Suprapubic skin (tissue), 4 donors: Measurements from ENCODE around the gene RNF223. TPM values are rescaled to one million over a fixed set of nuclear protein-coding genes. Genes with fewer than 3 reads are reported as not detected.

ENCODE experiments used
- DNase-seq, 2 donors: peaks; one replicate each; pipeline ENCODE4 v3.0.0-alpha.2; 2019; ENCODE audit warnings: low spot score in 2 of 2
- H3K27ac ChIP-seq: fragments of 200-600 bp; sonication (generic); one replicate; pipeline ENCODE4 v1.5.1; 2019
- H3K27me3 ChIP-seq: fragments of 200-600 bp; sonication (generic); one replicate; pipeline ENCODE4 v1.5.1; 2019
- H3K36me3 ChIP-seq: fragments of 200-600 bp; sonication (generic); one replicate; pipeline ENCODE4 v1.5.1; 2019
- H3K4me1 ChIP-seq: fragments of 200-600 bp; sonication (generic); one replicate; pipeline ENCODE4 v1.5.1; 2019
- H3K4me3 ChIP-seq: fragments of 200-600 bp; sonication (generic); one replicate; pipeline ENCODE4 v1.5.1; 2019; ENCODE audit warnings: mild to moderate bottlenecking
- H3K9me3 ChIP-seq: fragments of 200-600 bp; sonication (generic); one replicate; pipeline ENCODE4 v1.5.1; 2019
- CTCF ChIP-seq, 2 donors: fragments of 200-600 bp in 1 of 2; fragments of 450-650 bp in 1 of 2; sonication (generic) in 1 of 2; IDR thresholded peaks; one replicate each; pipeline ENCODE4 v1.5.1; 2016 to 2019; ENCODE audit warnings: antibody characterized with exemption in 2 of 2, mild to moderate bottlenecking in 1 of 2, moderate library complexity in 1 of 2
- EP300 ChIP-seq: sonication (generic); formaldehyde crosslinking; IDR thresholded peaks from one replicate; pipeline ENCODE4 v1.6.1; 2017; ENCODE audit warnings: antibody characterized with exemption
- POLR2A ChIP-seq, 2 donors: fragments of 450-650 bp; IDR thresholded peaks; one replicate each; pipeline ENCODE4 v1.6.1; 2017; ENCODE audit warnings: antibody characterized with exemption in 2 of 2, mild to moderate bottlenecking in 2 of 2, moderate library complexity in 2 of 2
- POLR2AphosphoS5 ChIP-seq, 3 donors: sonication (generic); formaldehyde crosslinking; IDR thresholded peaks; one replicate each; pipeline ENCODE4 v1.6.1; 2017; ENCODE audit warnings: antibody characterized with exemption in 3 of 3
- WGBS: methylation state at CpG from one replicate; pipeline ENCODE4 v1.1.5; 2018; 5-methylcytosine and 5-hydroxymethylcytosine counted together
- total RNA-seq, 4 donors: library from RNA; depleted of rRNA; stranded (reverse); fragments of >200 nt; gene quantifications; one replicate each; pipeline ENCODE4 v1.1.0, GENCODE V29; 2016

Gene RNF223
- total RNA-seq, 4 donors from 2014 or later, result 1.8 to 4.9 (median 4.8) TPM

- DNase-seq, result no peak
- H3K36me3 ChIP-seq, result peaks cover 45% of the 10 kb centered on the region
- peaks cover 24% of the 10 kb centered on the region for H3K4me1 ChIP-seq
- WGBS, result no CpG with 5 or more reads among the region's 10 CpGs
- H3K4me3 ChIP-seq, result no peak overlapping the region
- TF ChIP-seq EP300, result no peak
- no peak for TF ChIP-seq POLR2A (IDR thresholded peaks at IDR 0.05)
- TF ChIP-seq POLR2AphosphoS5 (IDR thresholded peaks at IDR 0.05), result no peak
- no peak for TF ChIP-seq CTCF (IDR thresholded peaks at IDR 0.05)
- H3K9me3 ChIP-seq, result no peaks in the 10 kb centered on the region
- H3K27me3 ChIP-seq, result peaks cover 15% of the 10 kb centered on the region
- H3K27ac ChIP-seq, result no peak overlapping the region
Measured at GRCh38 chr1:1042835-1043234, 31.3 kb downstream of the RNF223 start.

- DNase-seq, result no peak
- no CpG with 5 or more reads among the region's 25 CpGs for WGBS
- H3K27me3 ChIP-seq, result peaks cover 19% of the 10 kb centered on the region
- no peak for TF ChIP-seq EP300
- no peak for TF ChIP-seq CTCF (IDR thresholded peaks at IDR 0.05)
- TF ChIP-seq POLR2A (IDR thresholded peaks at IDR 0.05), result no peak
- no peak for TF ChIP-seq POLR2AphosphoS5 (IDR thresholded peaks at IDR 0.05)
- peaks cover 31% of the 10 kb centered on the region for H3K4me1 ChIP-seq
- H3K36me3 ChIP-seq, result peaks cover 35% of the 10 kb centered on the region
- no peaks in the 10 kb centered on the region for H3K9me3 ChIP-seq
- no peak overlapping the region for H3K27ac ChIP-seq
- no peak overlapping the region for H3K4me3 ChIP-seq
Measured at GRCh38 chr1:1041873-1042272, 32.2 kb downstream of the RNF223 start.

DNA sequence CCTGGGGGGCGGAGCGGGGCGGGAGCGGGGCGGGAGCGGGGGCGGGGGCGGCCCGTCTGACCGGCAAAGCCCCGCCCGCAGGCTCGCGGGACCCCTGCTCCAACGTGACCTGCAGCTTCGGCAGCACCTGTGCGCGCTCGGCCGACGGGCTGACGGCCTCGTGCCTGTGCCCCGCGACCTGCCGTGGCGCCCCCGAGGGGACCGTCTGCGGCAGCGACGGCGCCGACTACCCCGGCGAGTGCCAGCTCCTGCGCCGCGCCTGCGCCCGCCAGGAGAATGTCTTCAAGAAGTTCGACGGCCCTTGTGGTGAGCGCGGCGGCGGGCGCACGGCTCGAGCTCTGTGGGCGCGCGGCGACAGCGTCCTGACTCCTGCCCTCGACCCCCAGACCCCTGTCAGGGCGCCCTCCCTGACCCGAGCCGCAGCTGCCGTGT lies 33.0 kb downstream of the RNF223 start:
- no peak for TF ChIP-seq CTCF (IDR thresholded peaks at IDR 0.05)
- no peak for TF ChIP-seq EP300
- no peak for TF ChIP-seq POLR2A (IDR thresholded peaks at IDR 0.05)
- TF ChIP-seq POLR2AphosphoS5 (IDR thresholded peaks at IDR 0.05), result no peak
- H3K27ac ChIP-seq, result no peak overlapping the region
- no peaks in the 10 kb centered on the region for H3K9me3 ChIP-seq
- WGBS, result 80% methylated on average over 8 of the region's 60 CpGs
- peaks cover 20% of the 10 kb centered on the region for H3K27me3 ChIP-seq
- peaks cover 27% of the 10 kb centered on the region for H3K36me3 ChIP-seq
- peaks cover 36% of the 10 kb centered on the region for H3K4me1 ChIP-seq
- DNase-seq, result no peak
- peak overlapping the region; percentile 48 for H3K4me3 ChIP-seq

DNA sequence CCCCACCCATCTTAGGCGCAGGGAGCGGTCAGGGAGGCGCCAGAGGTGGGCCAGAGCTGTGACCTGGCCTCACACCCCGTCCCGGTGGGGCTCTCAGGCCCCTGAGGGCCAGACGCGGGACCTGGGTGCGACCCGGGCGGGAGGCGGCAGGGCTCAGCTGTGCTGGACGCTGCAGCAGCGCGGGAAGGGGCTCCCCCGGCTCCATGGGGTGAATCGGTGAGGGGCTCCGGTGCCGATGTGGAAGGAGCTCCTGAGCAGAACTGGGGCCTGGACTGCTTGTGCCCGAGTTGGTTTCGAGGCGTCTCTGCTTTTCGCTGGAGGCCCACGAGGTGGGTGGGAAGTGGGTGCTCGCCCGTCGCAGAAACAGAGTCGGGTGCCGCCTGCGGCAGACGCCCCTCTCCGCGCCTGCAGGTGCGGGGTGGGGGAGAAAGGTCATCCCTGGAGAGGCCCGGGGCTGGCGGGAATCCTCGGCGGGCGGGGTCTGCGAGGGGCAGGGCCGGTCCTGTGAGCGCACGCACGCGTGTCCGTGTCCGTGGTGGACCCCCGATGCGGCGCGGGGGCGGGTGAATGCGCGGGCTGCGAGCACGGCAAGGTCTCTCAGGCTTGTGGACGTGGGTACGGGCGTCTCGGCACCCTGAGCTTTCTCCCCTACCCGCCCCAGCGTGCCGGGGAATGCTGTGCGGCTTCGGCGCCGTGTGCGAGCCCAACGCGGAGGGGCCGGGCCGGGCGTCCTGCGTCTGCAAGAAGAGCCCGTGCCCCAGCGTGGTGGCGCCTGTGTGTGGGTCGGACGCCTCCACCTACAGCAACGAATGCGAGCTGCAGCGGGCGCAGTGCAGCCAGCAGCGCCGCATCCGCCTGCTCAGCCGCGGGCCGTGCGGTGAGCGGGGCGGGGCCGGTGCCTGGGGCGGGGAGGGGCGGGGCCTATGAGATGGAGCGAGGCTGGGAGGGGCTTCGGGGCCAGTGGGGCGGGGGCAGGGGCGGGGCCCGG lies 33.8 kb downstream of the RNF223 start:
- TF ChIP-seq POLR2A (IDR thresholded peaks at IDR 0.05), result no peak
- TF ChIP-seq POLR2AphosphoS5 (IDR thresholded peaks at IDR 0.05), result no peak
- no peak for TF ChIP-seq CTCF (IDR thresholded peaks at IDR 0.05)
- TF ChIP-seq EP300, result no peak
- Histone ChIP-seq H3K4me3 (peak overlapping the region; percentile 48), H3K4me1 (peaks cover 36% of the 10 kb centered on the region), H3K9me3 (no peaks in the 10 kb centered on the region), H3K27ac (no peak overlapping the region), H3K36me3 (peaks cover 22% of the 10 kb centered on the region), H3K27me3 (peaks cover 26% of the 10 kb centered on the region)
- WGBS, result 20% methylated on average over 4 of the region's 99 CpGs
- DNase-seq, result no peak

GRCh38 chr1:1039145-1039910 lies 34.8 kb downstream of the RNF223 start:
- no peak for DNase-seq
- peaks cover 41% of the 10 kb centered on the region for H3K4me1 ChIP-seq
- H3K4me3 ChIP-seq, result no peak overlapping the region
- no peak overlapping the region for H3K27ac ChIP-seq
- peaks cover 15% of the 10 kb centered on the region for H3K36me3 ChIP-seq
- 59% methylated on average over 16 of the region's 17 CpGs for WGBS
- no peak for TF ChIP-seq EP300
- TF ChIP-seq POLR2A (IDR thresholded peaks at IDR 0.05), result no peak
- TF ChIP-seq POLR2AphosphoS5 (IDR thresholded peaks at IDR 0.05), result no peak
- TF ChIP-seq CTCF (IDR thresholded peaks at IDR 0.05), result no peak
- peaks cover 33% of the 10 kb centered on the region for H3K27me3 ChIP-seq
- no peaks in the 10 kb centered on the region for H3K9me3 ChIP-seq
